Non-pigmented ciliary epithelial cell (primary cell): ENCODE data around the gene RASA1.
"Not testable (repeated sequence)": the region's sequence is repeated elsewhere in the genome, so short reads cannot be mapped to it uniquely, and the experiment has no call there.

Source experiments
- DNase-seq: peaks from one replicate; pipeline ENCODE4 v3.0.0-alpha.2; 2010; ENCODE audit warnings: low read depth

Gene RASA1

GRCh38 chr5:87267574-87268125 is at the start of gene RASA1:
RASA1 (plus strand) TSS chr5:87267883; CDS start chr5:87268452, 569 bp downstream.
- DNase-seq, result peak; percentile 55

- DNase-seq, result peak; percentile 27
Observed at GRCh38 chr5:87229780-87230179, 37.9 kb upstream of the RASA1 start.

- no peak for DNase-seq
Observed at GRCh38 chr5:87231037-87231808, 36.5 kb upstream of the RASA1 start.

- no peak for DNase-seq
Observed at GRCh38 chr5:87233143-87233542, 34.5 kb upstream of the RASA1 start.

GRCh38 chr5:87241555-87241954 is 26.1 kb upstream of the RASA1 start:
- DNase-seq, result no peak

- no peak for DNase-seq
Observed at GRCh38 chr5:87242242-87242641, 25.4 kb upstream of the RASA1 start.

- peak; percentile 42 for DNase-seq
Observed at GRCh38 chr5:87243161-87243844, 24.4 kb upstream of the RASA1 start.

GRCh38 chr5:87245451-87245850 is 22.2 kb upstream of the RASA1 start:
- no peak for DNase-seq

GRCh38 chr5:87246061-87246460 is 21.6 kb upstream of the RASA1 start:
- DNase-seq, result no peak

GRCh38 chr5:87252283-87252605 is 15.4 kb upstream of the RASA1 start:
- no peak for DNase-seq

GRCh38 chr5:87254035-87254434 is 13.6 kb upstream of the RASA1 start:
- DNase-seq, result no peak

- no peak for DNase-seq
Observed at GRCh38 chr5:87258507-87258906, 9.2 kb upstream of the RASA1 start.

- no peak for DNase-seq
Observed at GRCh38 chr5:87260604-87261192, 7.0 kb upstream of the RASA1 start.

- no peak for DNase-seq
Observed at GRCh38 chr5:87263498-87263897, 4.2 kb upstream of the RASA1 start.

GRCh38 chr5:87266914-87267573 is 639 bp upstream of the RASA1 start:
- DNase-seq, result no peak

- DNase-seq, result no peak
Observed at GRCh38 chr5:87268126-87268969, 665 bp downstream of the RASA1 start.

- DNase-seq, result no peak
Observed at GRCh38 chr5:87268970-87269377, 1.3 kb downstream of the RASA1 start.

GRCh38 chr5:87270888-87271287 is 3.2 kb downstream of the RASA1 start:
- not testable (repeated sequence) for DNase-seq

GRCh38 chr5:87276655-87277054 is 9.0 kb downstream of the RASA1 start:
- DNase-seq, result no peak

- no peak for DNase-seq
Observed at GRCh38 chr5:87277279-87277835, 9.7 kb downstream of the RASA1 start.

- no peak for DNase-seq
Observed at GRCh38 chr5:87278590-87279100, 11.0 kb downstream of the RASA1 start.
